ENCODE measurements around the gene SCT. TPM values are rescaled to one million over a fixed set of nuclear protein-coding genes. Genes with fewer than 3 reads are reported as not detected.
"Not testable (repeated sequence)": the region's sequence is repeated elsewhere in the genome, so short reads cannot be mapped to it uniquely, and the experiment has no call there.

SCT gene
- polyA plus RNA-seq, 1 donor from 2014 or later = not detected

DNA sequence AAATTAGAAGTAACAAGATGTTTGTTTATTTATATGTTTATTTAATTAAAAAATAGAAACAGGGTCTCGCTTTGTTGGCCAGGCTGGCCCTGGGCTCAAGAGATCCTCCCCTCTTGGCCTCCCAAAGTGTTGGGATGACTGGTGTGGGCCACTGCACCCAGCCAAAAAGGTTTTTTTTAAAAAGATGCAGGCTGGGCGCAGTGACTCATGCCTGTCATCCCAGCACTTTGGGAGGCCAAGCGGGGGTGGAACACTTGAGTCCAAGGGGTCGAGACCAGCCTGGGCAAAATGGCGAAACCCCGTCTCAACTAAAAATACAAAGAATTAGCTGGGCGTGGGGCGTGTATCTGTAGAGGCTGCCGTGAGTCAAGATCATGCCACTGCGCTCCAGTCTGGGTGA is 23.5 kb upstream of the SCT start:
- Histone ChIP-seq H3K9ac (ENCODE audit: low read length) (no peak overlapping the region), H4K20me1 (ENCODE audit: insufficient read depth) (no peaks in the 10 kb centered on the region), H3K36me3 (ENCODE audit: insufficient read depth, low read length) (no peaks in the 10 kb centered on the region), H3K27me3 (ENCODE audit: insufficient read depth, low read depth, low read length) (no peaks in the 10 kb centered on the region), H3K27ac (ENCODE audit: low read length) (no peak overlapping the region), H3K79me2 (replicated peaks; ENCODE audit: insufficient read depth, low read length) (no peaks in the 10 kb centered on the region), H2AFZ (ENCODE audit: low read depth, low read length) (no peak overlapping the region), H3K9me3 (ENCODE audit: low read length) (no peaks in the 10 kb centered on the region), H3F3A (ENCODE audit: insufficient read depth, low read length, poor library complexity, severe bottlenecking) (no peaks in the 10 kb centered on the region), H3K4me3 (ENCODE audit: low read length) (no peak overlapping the region), H3K4me2 (ENCODE audit: low read length) (no peak overlapping the region), H3K9me2 (ENCODE audit: insufficient read depth, low read length) (no peaks in the 10 kb centered on the region)
- no peak for TF ChIP-seq POLR2AphosphoS5 (IDR thresholded peaks at IDR 0.05)

DNA sequence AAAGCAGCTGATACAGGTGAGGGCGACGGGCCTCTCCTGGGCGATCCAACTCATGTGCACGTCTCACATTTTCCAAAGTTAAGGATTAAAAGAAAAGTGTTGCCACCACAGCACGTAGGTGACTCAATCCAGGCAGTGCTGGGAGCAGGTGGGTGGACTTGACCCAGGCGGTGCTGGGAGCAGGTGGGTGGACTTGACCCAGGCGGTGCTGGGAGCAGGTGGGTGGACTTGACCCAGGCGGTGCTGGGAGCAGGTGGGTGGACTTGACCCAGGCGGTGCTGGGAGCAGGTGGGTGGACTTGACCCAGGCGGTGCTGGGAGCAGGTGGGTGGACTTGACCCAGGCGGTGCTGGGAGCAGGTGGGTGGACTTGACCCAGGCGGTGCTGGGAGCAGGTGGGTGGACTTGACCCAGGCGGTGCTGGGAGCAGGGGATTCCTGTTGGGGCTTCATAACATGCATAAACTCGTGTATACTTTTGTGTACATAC is 20.7 kb upstream of the SCT start:
- not testable (repeated sequence) for H4K20me1 ChIP-seq (ENCODE audit: insufficient read depth); H3K4me2 ChIP-seq (ENCODE audit: low read length); H3K4me3 ChIP-seq (ENCODE audit: low read length); H3K36me3 ChIP-seq (ENCODE audit: insufficient read depth, low read length); H3K9ac ChIP-seq (ENCODE audit: low read length); H3K79me2 ChIP-seq (replicated peaks; ENCODE audit: insufficient read depth, low read length); H3K27ac ChIP-seq (ENCODE audit: low read length); H2AFZ ChIP-seq (ENCODE audit: low read depth, low read length); H3K9me2 ChIP-seq (ENCODE audit: insufficient read depth, low read length); H3K9me3 ChIP-seq (ENCODE audit: low read length); H3F3A ChIP-seq (ENCODE audit: insufficient read depth, low read length, poor library complexity, severe bottlenecking); H3K27me3 ChIP-seq (ENCODE audit: insufficient read depth, low read depth, low read length)

- no peak overlapping the region for H3K27ac ChIP-seq (ENCODE audit: low read length)
- H3K27me3 ChIP-seq (ENCODE audit: insufficient read depth, low read depth, low read length) = no peaks in the 10 kb centered on the region
- H3K36me3 ChIP-seq (ENCODE audit: insufficient read depth, low read length) = no peaks in the 10 kb centered on the region
- H2AFZ ChIP-seq (ENCODE audit: low read depth, low read length) = no peak overlapping the region
- H3K4me2 ChIP-seq (ENCODE audit: low read length) = no peak overlapping the region
- no peaks in the 10 kb centered on the region for H3K9me3 ChIP-seq (ENCODE audit: low read length)
- no peak overlapping the region for H3K9ac ChIP-seq (ENCODE audit: low read length)
- TF ChIP-seq EZH2 (IDR thresholded peaks at IDR 0.05; ENCODE audit: borderline replicate concordance, insufficient read depth, low read length, poor library complexity, severe bottlenecking) (no peak), TAF1 (IDR thresholded peaks at IDR 0.05; ENCODE audit: low read depth) (no peak), RAD21 (conservative IDR thresholded peaks at IDR 0.05) (no peak), EP300 (conservative IDR thresholded peaks at IDR 0.05; ENCODE audit: poor library complexity, severe bottlenecking) (no peak), SMC3 (conservative IDR thresholded peaks at IDR 0.05; ENCODE audit: poor library complexity) (no peak), POLR2AphosphoS5 (IDR thresholded peaks at IDR 0.05) (no peak), MXI1 (conservative IDR thresholded peaks at IDR 0.05; ENCODE audit: poor library complexity, severe bottlenecking) (no peak)
- TF ChIP-seq, protein P1, sequence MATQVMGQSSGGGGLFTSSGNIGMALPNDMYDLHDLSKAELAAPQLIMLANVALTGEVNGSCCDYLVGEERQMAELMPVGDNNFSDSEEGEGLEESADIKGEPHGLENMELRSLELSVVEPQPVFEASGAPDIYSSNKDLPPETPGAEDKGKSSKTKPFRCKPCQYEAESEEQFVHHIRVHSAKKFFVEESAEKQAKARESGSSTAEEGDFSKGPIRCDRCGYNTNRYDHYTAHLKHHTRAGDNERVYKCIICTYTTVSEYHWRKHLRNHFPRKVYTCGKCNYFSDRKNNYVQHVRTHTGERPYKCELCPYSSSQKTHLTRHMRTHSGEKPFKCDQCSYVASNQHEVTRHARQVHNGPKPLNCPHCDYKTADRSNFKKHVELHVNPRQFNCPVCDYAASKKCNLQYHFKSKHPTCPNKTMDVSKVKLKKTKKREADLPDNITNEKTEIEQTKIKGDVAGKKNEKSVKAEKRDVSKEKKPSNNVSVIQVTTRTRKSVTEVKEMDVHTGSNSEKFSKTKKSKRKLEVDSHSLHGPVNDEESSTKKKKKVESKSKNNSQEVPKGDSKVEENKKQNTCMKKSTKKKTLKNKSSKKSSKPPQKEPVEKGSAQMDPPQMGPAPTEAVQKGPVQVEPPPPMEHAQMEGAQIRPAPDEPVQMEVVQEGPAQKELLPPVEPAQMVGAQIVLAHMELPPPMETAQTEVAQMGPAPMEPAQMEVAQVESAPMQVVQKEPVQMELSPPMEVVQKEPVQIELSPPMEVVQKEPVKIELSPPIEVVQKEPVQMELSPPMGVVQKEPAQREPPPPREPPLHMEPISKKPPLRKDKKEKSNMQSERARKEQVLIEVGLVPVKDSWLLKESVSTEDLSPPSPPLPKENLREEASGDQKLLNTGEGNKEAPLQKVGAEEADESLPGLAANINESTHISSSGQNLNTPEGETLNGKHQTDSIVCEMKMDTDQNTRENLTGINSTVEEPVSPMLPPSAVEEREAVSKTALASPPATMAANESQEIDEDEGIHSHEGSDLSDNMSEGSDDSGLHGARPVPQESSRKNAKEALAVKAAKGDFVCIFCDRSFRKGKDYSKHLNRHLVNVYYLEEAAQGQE (IDR thresholded peaks at IDR 0.05; ENCODE audit: borderline replicate concordance) = no peak
- TF ChIP-seq, protein P2, sequence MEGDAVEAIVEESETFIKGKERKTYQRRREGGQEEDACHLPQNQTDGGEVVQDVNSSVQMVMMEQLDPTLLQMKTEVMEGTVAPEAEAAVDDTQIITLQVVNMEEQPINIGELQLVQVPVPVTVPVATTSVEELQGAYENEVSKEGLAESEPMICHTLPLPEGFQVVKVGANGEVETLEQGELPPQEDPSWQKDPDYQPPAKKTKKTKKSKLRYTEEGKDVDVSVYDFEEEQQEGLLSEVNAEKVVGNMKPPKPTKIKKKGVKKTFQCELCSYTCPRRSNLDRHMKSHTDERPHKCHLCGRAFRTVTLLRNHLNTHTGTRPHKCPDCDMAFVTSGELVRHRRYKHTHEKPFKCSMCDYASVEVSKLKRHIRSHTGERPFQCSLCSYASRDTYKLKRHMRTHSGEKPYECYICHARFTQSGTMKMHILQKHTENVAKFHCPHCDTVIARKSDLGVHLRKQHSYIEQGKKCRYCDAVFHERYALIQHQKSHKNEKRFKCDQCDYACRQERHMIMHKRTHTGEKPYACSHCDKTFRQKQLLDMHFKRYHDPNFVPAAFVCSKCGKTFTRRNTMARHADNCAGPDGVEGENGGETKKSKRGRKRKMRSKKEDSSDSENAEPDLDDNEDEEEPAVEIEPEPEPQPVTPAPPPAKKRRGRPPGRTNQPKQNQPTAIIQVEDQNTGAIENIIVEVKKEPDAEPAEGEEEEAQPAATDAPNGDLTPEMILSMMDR (IDR thresholded peaks at IDR 0.05; ENCODE audit: poor library complexity, severe bottlenecking) = no peak
- H3K4me3 ChIP-seq (ENCODE audit: low read length) = no peak overlapping the region
- no peaks in the 10 kb centered on the region for H3F3A ChIP-seq (ENCODE audit: insufficient read depth, low read length, poor library complexity, severe bottlenecking)
- H3K79me2 ChIP-seq (replicated peaks; ENCODE audit: insufficient read depth, low read length) = no peaks in the 10 kb centered on the region
- no peaks in the 10 kb centered on the region for H3K9me2 ChIP-seq (ENCODE audit: insufficient read depth, low read length)
- no peaks in the 10 kb centered on the region for H4K20me1 ChIP-seq (ENCODE audit: insufficient read depth)
These were observed 19.2 kb upstream of the SCT start for GRCh38 chr11:646214-646613.

All from neural cell (in vitro differentiated cells).